K562 (cell line): Measurements from ENCODE around the gene NR5A2. TPM values are rescaled to one million over a fixed set of nuclear protein-coding genes. Genes with fewer than 3 reads are reported as not detected.

ENCODE experiments used
- BMI1 ChIP-seq: fragments of 150-350 bp; IDR thresholded peaks from 2 replicates; pipeline ENCODE4 v1.6.1; 2014; ENCODE audit warnings: low read length
- EHMT2 ChIP-seq: fragments of 450-650 bp; IDR thresholded peaks from 2 replicates; pipeline ENCODE4 v1.6.1; 2018; ENCODE audit warnings: antibody characterized with exemption
- GTF3C2 ChIP-seq: IDR thresholded peaks from 3 replicates; pipeline ENCODE4 v1.6.1; 2011; ENCODE audit warnings: borderline replicate concordance, mild to moderate bottlenecking, moderate library complexity; ENCODE audit not compliant: insufficient read length; ENCODE audit errors: extremely low read depth
- HEY1 ChIP-seq: fragments of 250-450 bp; sonication (Bioruptor Pico); IDR thresholded peaks from 2 replicates; pipeline ENCODE4 v1.5.0; 2020; ENCODE audit warnings: mild to moderate bottlenecking, moderate library complexity, borderline replicate concordance
- L3MBTL2 ChIP-seq: fragments of 450-650 bp; IDR thresholded peaks from 2 replicates; pipeline ENCODE4 v1.6.1; 2016; ENCODE audit warnings: mild to moderate bottlenecking, moderate library complexity
- MYC ChIP-seq, 2 experiments: fragments of 250-450 bp in 1 of 2; sonication (Bioruptor Pico) in 1 of 2; IDR thresholded peaks; 2 replicates each; pipeline versions ENCODE4 v1.5.1 to v1.6.1; 2012 to 2021; ENCODE audit warnings: low read depth in 2 of 2, borderline replicate concordance in 1 of 2, improper control_type of control experiment in 1 of 2, low read length in 1 of 2, mild to moderate bottlenecking in 1 of 2, moderate library complexity in 1 of 2
- NCOA4 ChIP-seq: fragments of 450-650 bp; IDR thresholded peaks from 2 replicates; pipeline ENCODE4 v1.6.1; 2018; ENCODE audit warnings: mild to moderate bottlenecking; ENCODE audit not compliant: partially characterized antibody
- NFRKB ChIP-seq: fragments of 450-650 bp; IDR thresholded peaks from 2 replicates; pipeline ENCODE4 v1.6.1; 2016; ENCODE audit warnings: low read depth
- PRPF4 ChIP-seq: fragments of 200-400 bp; formaldehyde crosslinking; IDR thresholded peaks from one replicate; pipeline ENCODE4 v1.6.1; 2017; ENCODE audit warnings: low read length, low read depth, mild to moderate bottlenecking; ENCODE audit not compliant: insufficient read depth, poor library complexity, severe bottlenecking
- RBM34 ChIP-seq: fragments of 200-400 bp; formaldehyde crosslinking; IDR thresholded peaks from 2 replicates; pipeline ENCODE4 v1.6.1; 2018; ENCODE audit warnings: low read length, borderline replicate concordance; ENCODE audit not compliant: insufficient read depth
- RFX5 ChIP-seq: IDR thresholded peaks from 2 replicates; pipeline ENCODE4 v1.6.1; 2011; ENCODE audit warnings: low read depth, mild to moderate bottlenecking, improper control_type of control experiment, low read length
- TAL1 ChIP-seq: fragments of 450-650 bp; IDR thresholded peaks from 2 replicates; pipeline ENCODE4 v1.6.1; 2016; ENCODE audit warnings: mild to moderate bottlenecking
- ZBTB8A ChIP-seq: fragments of 450-650 bp; IDR thresholded peaks from 2 replicates; pipeline ENCODE4 v1.6.1; 2018; ENCODE audit warnings: mild to moderate bottlenecking, moderate library complexity; ENCODE audit not compliant: partially characterized antibody
- ZNF140 ChIP-seq: fragments of 250-450 bp; sonication (Bioruptor Pico); IDR thresholded peaks from 2 replicates; pipeline ENCODE4 v1.8.0; 2021; ENCODE audit warnings: moderate library complexity, mild to moderate bottlenecking, inconsistent platforms
- ZNF511 ChIP-seq: sonication (generic); formaldehyde crosslinking; IDR thresholded peaks from 2 replicates; pipeline ENCODE4 v1.8.0; 2022; ENCODE audit warnings: mild to moderate bottlenecking, missing genetic modification reagents
- polyA plus RNA-seq, 8 experiments: library from polyadenylated mRNA; depleted of rRNA in 4 of 8; stranded (reverse) in 5 of 8; unstranded in 3 of 8; fragments of >200 nt; fragmentation: Nextera tagmentation in 2 of 8; fragmentation: Illumina TruSeq in 1 of 8; extraction: Ambion mirVana in 2 of 8; extraction: Trizol in 1 of 8; gene quantifications; 2 replicates each; pipeline versions ENCODE4 v1.2.1 to v1.2.3, GENCODE V29; 2011 to 2014; ENCODE audit warnings: inconsistent platforms in 1 of 8, missing spikeins in 1 of 8
- total RNA-seq, 7 experiments: library from RNA; depleted of rRNA in 6 of 7; stranded (reverse); fragments of >200 nt in 6 of 7; fragmentation: Illumina TruSeq in 2 of 7; extraction: Trizol in 2 of 7; gene quantifications; 2 replicates each; pipeline versions ENCODE4 v1.2.1 to v1.2.3, GENCODE V29; 2011 to 2021; ENCODE audit warnings: low replicate concordance in 1 of 7
- TF ChIP-seq, protein P1 (sequence below): fragments of 450-650 bp; IDR thresholded peaks from 2 replicates; pipeline ENCODE4 v1.6.1; 2018; ENCODE audit warnings: mild to moderate bottlenecking, low read depth; ENCODE audit not compliant: partially characterized antibody
- TF ChIP-seq, protein P2 (sequence below): fragments of 150-350 bp; conservative IDR thresholded peaks from 2 replicates; pipeline ENCODE4 v1.6.1; 2014; ENCODE audit warnings: low read length
- TF ChIP-seq, protein P3 (sequence below): fragments of 250-450 bp; sonication (Bioruptor Pico); IDR thresholded peaks from 2 replicates; pipeline ENCODE4 v1.8.0; 2022; ENCODE audit warnings: inconsistent platforms, mild to moderate bottlenecking, moderate library complexity, borderline replicate concordance

The NR5A2 gene
- total and polyA plus RNA-seq, 9 of the 15 experiments (the other 6 are each of a cell fraction or from before 2014, with no cell fraction given): 0.13 to 0.40 (median 0.29) TPM

DNA sequence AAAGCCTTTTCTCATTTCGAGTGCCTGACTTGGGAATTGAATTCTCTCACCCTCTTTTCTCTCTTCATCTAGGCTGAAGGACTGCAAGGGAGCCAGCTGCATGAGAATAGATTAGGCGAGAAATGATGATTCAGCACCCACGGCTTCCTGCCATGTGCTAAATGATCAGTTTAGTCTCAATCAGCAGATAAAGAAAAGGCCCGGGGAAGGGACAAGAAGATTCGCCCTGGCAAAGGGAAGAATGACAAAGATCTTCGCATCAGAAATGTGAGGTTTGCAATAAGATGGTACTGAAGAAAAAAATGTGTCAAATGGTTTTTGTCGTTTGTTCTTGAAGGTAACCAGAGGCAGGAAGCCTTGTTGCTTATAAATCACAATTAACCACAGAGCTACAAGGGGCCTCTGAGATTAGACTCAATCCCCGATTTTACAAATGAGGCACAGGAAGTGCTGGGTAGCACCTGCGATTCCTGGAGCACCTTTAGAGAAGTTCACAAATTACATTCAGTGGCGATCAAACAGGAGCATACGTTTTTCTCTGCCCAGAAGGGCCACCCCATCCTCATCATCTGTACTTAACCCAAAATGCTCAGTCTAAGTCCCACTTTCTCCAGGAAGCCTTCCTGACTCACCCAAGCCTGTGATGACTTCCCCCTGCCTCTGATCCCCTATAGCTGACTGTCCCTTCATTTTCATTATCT is 198.9 kb downstream of the NR5A2 start (continued):
- TF ChIP-seq, protein P1, sequence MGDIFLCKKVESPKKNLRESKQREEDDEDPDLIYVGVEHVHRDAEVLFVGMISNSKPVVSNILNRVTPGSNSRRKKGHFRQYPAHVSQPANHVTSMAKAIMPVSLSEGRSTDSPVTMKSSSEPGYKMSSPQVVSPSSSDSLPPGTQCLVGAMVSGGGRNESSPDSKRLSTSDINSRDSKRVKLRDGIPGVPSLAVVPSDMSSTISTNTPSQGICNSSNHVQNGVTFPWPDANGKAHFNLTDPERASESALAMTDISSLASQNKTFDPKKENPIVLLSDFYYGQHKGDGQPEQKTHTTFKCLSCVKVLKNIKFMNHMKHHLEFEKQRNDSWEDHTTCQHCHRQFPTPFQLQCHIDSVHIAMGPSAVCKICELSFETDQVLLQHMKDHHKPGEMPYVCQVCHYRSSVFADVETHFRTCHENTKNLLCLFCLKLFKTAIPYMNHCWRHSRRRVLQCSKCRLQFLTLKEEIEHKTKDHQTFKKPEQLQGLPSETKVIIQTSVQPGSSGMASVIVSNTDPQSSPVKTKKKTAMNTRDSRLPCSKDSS: no peak
- no peak for TF ChIP-seq GTF3C2
- no peak for TF ChIP-seq ZBTB8A
- TF ChIP-seq HEY1 (CRISPR knock-in tag): no peak
- TF ChIP-seq MYC (IDR thresholded peaks at IDR 0.05; ENCODE audit: low read depth, low read length): peak; percentile 88
- no peak for TF ChIP-seq MYC (CRISPR knock-in tag; IDR thresholded peaks at IDR 0.05; ENCODE audit: borderline replicate concordance, low read depth)
- peak; percentile 86 for TF ChIP-seq L3MBTL2
- TF ChIP-seq RBM34: no peak
- TF ChIP-seq, protein P2, sequence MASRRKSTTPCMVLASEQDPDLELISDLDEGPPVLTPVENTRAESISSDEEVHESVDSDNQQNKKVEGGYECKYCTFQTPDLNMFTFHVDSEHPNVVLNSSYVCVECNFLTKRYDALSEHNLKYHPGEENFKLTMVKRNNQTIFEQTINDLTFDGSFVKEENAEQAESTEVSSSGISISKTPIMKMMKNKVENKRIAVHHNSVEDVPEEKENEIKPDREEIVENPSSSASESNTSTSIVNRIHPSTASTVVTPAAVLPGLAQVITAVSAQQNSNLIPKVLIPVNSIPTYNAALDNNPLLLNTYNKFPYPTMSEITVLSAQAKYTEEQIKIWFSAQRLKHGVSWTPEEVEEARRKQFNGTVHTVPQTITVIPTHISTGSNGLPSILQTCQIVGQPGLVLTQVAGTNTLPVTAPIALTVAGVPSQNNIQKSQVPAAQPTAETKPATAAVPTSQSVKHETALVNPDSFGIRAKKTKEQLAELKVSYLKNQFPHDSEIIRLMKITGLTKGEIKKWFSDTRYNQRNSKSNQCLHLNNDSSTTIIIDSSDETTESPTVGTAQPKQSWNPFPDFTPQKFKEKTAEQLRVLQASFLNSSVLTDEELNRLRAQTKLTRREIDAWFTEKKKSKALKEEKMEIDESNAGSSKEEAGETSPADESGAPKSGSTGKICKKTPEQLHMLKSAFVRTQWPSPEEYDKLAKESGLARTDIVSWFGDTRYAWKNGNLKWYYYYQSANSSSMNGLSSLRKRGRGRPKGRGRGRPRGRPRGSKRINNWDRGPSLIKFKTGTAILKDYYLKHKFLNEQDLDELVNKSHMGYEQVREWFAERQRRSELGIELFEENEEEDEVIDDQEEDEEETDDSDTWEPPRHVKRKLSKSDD: no peak
- TF ChIP-seq EHMT2: no peak
- no peak for TF ChIP-seq BMI1
- no peak for TF ChIP-seq NCOA4
- no peak for TF ChIP-seq PRPF4
- TF ChIP-seq TAL1: peak; percentile 84
- no peak for TF ChIP-seq ZNF511
- TF ChIP-seq, protein P3, sequence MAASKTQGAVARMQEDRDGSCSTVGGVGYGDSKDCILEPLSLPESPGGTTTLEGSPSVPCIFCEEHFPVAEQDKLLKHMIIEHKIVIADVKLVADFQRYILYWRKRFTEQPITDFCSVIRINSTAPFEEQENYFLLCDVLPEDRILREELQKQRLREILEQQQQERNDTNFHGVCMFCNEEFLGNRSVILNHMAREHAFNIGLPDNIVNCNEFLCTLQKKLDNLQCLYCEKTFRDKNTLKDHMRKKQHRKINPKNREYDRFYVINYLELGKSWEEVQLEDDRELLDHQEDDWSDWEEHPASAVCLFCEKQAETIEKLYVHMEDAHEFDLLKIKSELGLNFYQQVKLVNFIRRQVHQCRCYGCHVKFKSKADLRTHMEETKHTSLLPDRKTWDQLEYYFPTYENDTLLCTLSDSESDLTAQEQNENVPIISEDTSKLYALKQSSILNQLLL: no peak
- no peak for TF ChIP-seq NFRKB
- no peak for TF ChIP-seq RFX5
- no peak for TF ChIP-seq ZNF140 (CRISPR knock-in tag)
